Right atrium auricular region (tissue), 2 donors: ENCODE data around the gene UGT1A10. TPM values are rescaled to one million over a fixed set of nuclear protein-coding genes. Genes with fewer than 3 reads are reported as not detected.

Source experiments
- DNase-seq: peaks from one replicate; pipeline ENCODE4 v3.0.0-alpha.2; 2019; ENCODE audit warnings: low spot score
- H3K27ac ChIP-seq, 2 donors: fragments of 200-600 bp; sonication (generic); 1 replicate in 1 of 2; 2 replicates in 1 of 2; pipeline ENCODE4 v1.5.1; 2016 to 2019
- H3K27me3 ChIP-seq, 2 donors: fragments of 200-600 bp; sonication (generic); one replicate each; pipeline versions ENCODE4 v1.5.1 to v1.6.0; 2017 to 2019
- H3K36me3 ChIP-seq: fragments of 200-600 bp; sonication (generic); one replicate; pipeline ENCODE4 v1.5.1; 2016
- H3K4me1 ChIP-seq, 2 donors: fragments of 200-600 bp; sonication (generic); one replicate each; pipeline versions ENCODE4 v1.5.1 to v1.6.0; 2017 to 2019
- H3K4me3 ChIP-seq, 2 donors: fragments of 200-600 bp; sonication (generic); 1 replicate in 1 of 2; 2 replicates in 1 of 2; pipeline ENCODE4 v1.5.1; 2017 to 2019; ENCODE audit warnings: mild to moderate bottlenecking in 1 of 2, moderate library complexity in 1 of 2
- H3K9me3 ChIP-seq, 2 donors: fragments of 200-600 bp; sonication (generic); one replicate each; pipeline ENCODE4 v1.5.1; 2019
- total RNA-seq, 2 donors: library from RNA; depleted of rRNA; stranded (reverse); fragments of >200 nt; gene quantifications; one replicate each; pipeline ENCODE4 v1.1.0, GENCODE V29; 2016
- TF ChIP-seq, protein P1 (sequence below), 2 donors: fragments of 200-600 bp; sonication (generic); IDR thresholded peaks; one replicate each; pipeline ENCODE4 v1.5.1; 2019; ENCODE audit warnings: antibody characterized with exemption in 2 of 2

UGT1A10 gene
- total RNA-seq, 2 donors from 2014 or later = not detected

DNA sequence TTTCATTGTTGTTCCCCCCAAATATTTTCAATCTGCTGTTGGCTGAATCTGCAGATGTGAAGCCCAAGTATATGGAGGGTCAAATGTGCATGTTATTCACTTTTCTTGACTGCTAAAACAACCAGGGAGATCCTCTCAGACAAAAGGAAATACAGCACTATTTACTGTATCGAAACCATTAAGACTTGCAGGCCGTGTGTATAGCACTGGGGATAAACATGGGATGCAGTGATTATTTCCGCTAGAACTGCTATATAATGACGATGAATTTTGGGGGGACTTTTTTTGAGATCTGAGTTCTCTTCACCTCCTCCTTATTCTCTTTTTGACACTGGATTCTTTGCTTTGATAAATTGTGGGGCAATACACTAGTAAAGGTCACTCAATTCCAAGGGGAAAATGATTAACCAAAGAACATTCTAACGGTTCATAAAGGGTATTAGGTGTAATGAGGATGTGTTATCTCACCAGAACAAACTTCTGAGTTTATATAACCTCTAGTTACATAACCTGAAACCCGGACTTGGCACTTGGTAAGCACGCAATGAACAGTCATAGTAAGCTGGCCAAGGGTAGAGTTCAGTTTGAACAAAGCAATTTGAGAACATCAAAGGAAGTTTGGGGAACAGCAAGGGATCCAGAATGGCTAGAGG, 120.3 kb downstream of the UGT1A10 start:
- TF ChIP-seq, protein P1, sequence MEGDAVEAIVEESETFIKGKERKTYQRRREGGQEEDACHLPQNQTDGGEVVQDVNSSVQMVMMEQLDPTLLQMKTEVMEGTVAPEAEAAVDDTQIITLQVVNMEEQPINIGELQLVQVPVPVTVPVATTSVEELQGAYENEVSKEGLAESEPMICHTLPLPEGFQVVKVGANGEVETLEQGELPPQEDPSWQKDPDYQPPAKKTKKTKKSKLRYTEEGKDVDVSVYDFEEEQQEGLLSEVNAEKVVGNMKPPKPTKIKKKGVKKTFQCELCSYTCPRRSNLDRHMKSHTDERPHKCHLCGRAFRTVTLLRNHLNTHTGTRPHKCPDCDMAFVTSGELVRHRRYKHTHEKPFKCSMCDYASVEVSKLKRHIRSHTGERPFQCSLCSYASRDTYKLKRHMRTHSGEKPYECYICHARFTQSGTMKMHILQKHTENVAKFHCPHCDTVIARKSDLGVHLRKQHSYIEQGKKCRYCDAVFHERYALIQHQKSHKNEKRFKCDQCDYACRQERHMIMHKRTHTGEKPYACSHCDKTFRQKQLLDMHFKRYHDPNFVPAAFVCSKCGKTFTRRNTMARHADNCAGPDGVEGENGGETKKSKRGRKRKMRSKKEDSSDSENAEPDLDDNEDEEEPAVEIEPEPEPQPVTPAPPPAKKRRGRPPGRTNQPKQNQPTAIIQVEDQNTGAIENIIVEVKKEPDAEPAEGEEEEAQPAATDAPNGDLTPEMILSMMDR (IDR thresholded peaks at IDR 0.05) = no peak
- no peaks in the 10 kb centered on the region for H3K9me3 ChIP-seq
- H3K4me1 ChIP-seq = no peaks in the 10 kb centered on the region
- H3K27me3 ChIP-seq = no peaks in the 10 kb centered on the region
- no peak for DNase-seq
- no peak overlapping the region for H3K4me3 ChIP-seq
- no peaks in the 10 kb centered on the region for H3K36me3 ChIP-seq
- no peak overlapping the region for H3K27ac ChIP-seq

DNA sequence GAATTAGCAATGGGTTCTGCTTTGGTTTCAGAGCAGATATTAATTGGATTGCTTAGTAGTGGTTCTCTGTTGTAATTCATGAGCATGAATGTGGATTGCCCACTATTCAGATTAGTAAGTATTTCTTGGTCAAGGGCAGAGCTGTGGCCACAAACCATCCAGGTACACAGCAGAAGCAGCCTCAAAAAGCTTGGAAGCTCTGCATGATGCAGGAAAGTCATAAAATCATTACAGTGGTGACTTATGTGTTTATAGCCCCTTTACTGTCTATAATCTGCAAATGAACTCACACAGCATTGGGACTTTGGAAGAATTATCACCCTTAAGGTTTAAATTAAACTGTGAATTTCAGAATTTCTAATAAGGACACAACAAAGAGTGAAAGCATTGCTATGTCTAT, 121.9 kb downstream of the UGT1A10 start:
- H3K36me3 ChIP-seq = no peaks in the 10 kb centered on the region
- no peaks in the 10 kb centered on the region for H3K27me3 ChIP-seq
- H3K27ac ChIP-seq = no peak overlapping the region
- TF ChIP-seq, protein P1 (IDR thresholded peaks at IDR 0.05) = no peak
- no peaks in the 10 kb centered on the region for H3K9me3 ChIP-seq
- no peaks in the 10 kb centered on the region for H3K4me1 ChIP-seq
- H3K4me3 ChIP-seq = no peak overlapping the region
- DNase-seq = no peak

DNA sequence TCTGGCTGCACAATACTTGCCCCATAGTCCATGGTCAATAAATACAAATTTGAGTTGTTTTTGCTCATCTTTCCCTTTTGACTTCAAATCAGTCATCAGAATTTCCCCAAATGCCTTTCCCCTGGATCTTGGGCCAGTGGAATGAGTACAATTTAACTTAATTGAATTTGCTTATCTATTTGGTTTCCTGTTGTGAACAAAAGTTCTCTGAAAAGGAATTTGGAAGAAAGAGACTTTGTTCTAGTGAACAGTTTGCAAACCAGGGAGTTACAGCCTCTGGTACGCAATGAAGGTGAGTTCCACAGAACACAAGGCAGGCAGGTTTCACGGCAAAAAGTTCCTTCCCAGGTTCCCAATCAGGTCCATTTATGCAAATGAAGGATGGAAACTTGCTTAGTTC, 122.6 kb downstream of the UGT1A10 start:
- Histone ChIP-seq H3K9me3 (no peaks in the 10 kb centered on the region), H3K4me3 (no peak overlapping the region), H3K27me3 (no peaks in the 10 kb centered on the region), H3K27ac (no peak overlapping the region), H3K4me1 (no peaks in the 10 kb centered on the region), H3K36me3 (no peaks in the 10 kb centered on the region)
- DNase-seq = no peak
- TF ChIP-seq, protein P1 (IDR thresholded peaks at IDR 0.05) = no peak

DNA sequence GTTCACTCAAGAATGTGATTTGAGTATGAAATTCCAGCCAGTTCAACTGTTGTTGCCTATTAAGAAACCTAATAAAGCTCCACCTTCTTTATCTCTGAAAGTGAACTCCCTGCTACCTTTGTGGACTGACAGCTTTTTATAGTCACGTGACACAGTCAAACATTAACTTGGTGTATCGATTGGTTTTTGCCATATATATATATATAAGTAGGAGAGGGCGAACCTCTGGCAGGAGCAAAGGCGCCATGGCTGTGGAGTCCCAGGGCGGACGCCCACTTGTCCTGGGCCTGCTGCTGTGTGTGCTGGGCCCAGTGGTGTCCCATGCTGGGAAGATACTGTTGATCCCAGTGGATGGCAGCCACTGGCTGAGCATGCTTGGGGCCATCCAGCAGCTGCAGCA, 123.8 kb downstream of the UGT1A10 start, which contains the start of gene UGT1A1:
Gene UGT1A1, plus strand, starts transcription at position 228 of the 400 bp plus-strand sequence. Its CDS starts 18 bp downstream, at position 246.
- no peaks in the 10 kb centered on the region for H3K9me3 ChIP-seq
- no peak within 1 kb of the TSS for H3K4me3 ChIP-seq
- no peak within 1 kb of the TSS for H3K27ac ChIP-seq
- TF ChIP-seq, protein P1 (IDR thresholded peaks at IDR 0.05) = no peak
- H3K4me1 ChIP-seq = no peaks in the 10 kb centered on the region
- no peaks in the 10 kb centered on the region for H3K36me3 ChIP-seq
- no peaks in the 10 kb centered on the region for H3K27me3 ChIP-seq
- DNase-seq = no peak

DNA sequence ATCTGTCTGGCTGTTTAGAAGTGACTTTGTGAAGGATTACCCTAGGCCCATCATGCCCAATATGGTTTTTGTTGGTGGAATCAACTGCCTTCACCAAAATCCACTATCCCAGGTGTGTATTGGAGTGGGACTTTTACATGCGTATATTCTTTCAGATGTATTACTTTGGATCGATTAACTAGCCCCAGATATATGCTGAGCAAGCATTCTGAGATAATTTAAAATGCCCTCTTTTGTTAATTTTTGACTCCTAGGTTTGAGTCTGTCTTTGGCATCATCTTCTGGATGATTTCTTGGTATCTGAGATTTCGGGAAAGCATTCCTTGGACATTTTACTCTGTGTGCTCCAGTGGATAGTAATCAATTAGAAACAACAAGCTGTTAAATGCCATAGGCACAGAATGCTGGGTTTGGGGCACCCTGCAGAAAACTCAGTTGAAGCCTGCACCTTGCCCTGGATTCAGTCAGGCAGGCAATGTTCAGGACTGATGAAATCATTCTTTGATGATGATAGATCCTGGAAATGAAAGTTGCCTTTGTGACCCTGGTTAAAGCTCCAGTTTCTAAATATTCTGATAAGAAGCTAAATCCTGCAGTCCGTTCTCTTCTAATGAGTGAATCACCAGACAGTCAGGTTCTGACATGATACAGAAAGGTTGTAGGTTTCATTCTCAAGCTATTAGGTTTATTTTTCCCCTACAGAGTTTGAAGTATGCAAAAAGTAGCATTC, 125.0 kb downstream of the UGT1A10 start:
- no peaks in the 10 kb centered on the region for H3K36me3 ChIP-seq
- TF ChIP-seq, protein P1 (IDR thresholded peaks at IDR 0.05) = no peak
- H3K4me3 ChIP-seq = no peak overlapping the region
- no peaks in the 10 kb centered on the region for H3K27me3 ChIP-seq
- DNase-seq = no peak
- no peaks in the 10 kb centered on the region for H3K4me1 ChIP-seq
- no peak overlapping the region for H3K27ac ChIP-seq
- no peaks in the 10 kb centered on the region for H3K9me3 ChIP-seq
